HG03558 (cell line): ENCODE measurements around the gene LMBR1L.

Experiments
- ATAC-seq: cut with Tn5 transposase; IDR thresholded peaks from one replicate; pipeline ENCODE4 v1.9.1; 2021; ENCODE audit warnings: moderate number of reproducible peaks; ENCODE audit not compliant: unreplicated experiment; ENCODE audit errors: extremely low read depth

LMBR1L gene

GRCh38 chr12:49057888-49058287 lies 52.8 kb downstream of the LMBR1L start:
- ATAC-seq: no peak

GRCh38 chr12:49055978-49056754 lies 54.5 kb downstream of the LMBR1L start:
- no peak for ATAC-seq

- no peak for ATAC-seq
These were observed 55.6 kb downstream of the LMBR1L start for GRCh38 chr12:49055092-49055491.

- ATAC-seq: no peak
These were observed 56.1 kb downstream of the LMBR1L start for GRCh38 chr12:49054524-49054923.

- no peak for ATAC-seq
These were observed 56.6 kb downstream of the LMBR1L start for GRCh38 chr12:49054096-49054495.

- ATAC-seq: no peak
These were observed 58.0 kb downstream of the LMBR1L start for GRCh38 chr12:49052451-49053208.

- ATAC-seq: no peak
These were observed 58.7 kb downstream of the LMBR1L start for GRCh38 chr12:49051777-49052438.

GRCh38 chr12:49051373-49051764 lies 59.3 kb downstream of the LMBR1L start:
- ATAC-seq: no peak

GRCh38 chr12:49050507-49051372 lies 59.9 kb downstream of the LMBR1L start:
- ATAC-seq: no peak

GRCh38 chr12:49049566-49050224 lies 61.0 kb downstream of the LMBR1L start:
- no peak for ATAC-seq

- no peak for ATAC-seq
These were observed 61.7 kb downstream of the LMBR1L start for GRCh38 chr12:49048953-49049352.
